HepG2 (cell line): ENCODE data around the gene ZNF507. TPM values are rescaled to one million over a fixed set of nuclear protein-coding genes. Genes with fewer than 3 reads are reported as not detected.
A peak's percentile ranks its signal among the peaks of the same experiment; 100 is the strongest.

ENCODE experiments used
- CHD2 ChIP-seq: IDR thresholded peaks from 2 replicates; pipeline ENCODE4 v1.6.1; 2011; ENCODE audit warnings: low read depth, low read length, improper control_type of control experiment
- FOSL2 ChIP-seq: sonication (generic); formaldehyde crosslinking; IDR thresholded peaks from 2 replicates; pipeline ENCODE4 v1.4.0; 2020; ENCODE audit warnings: missing genetic modification reagents
- JUND ChIP-seq: sonication (generic); formaldehyde crosslinking; IDR thresholded peaks from 2 replicates; pipeline ENCODE4 v1.8.0; 2022; ENCODE audit warnings: mild to moderate bottlenecking, missing genetic modification reagents
- MEIS1 ChIP-seq: sonication (generic); formaldehyde crosslinking; IDR thresholded peaks from 2 replicates; pipeline ENCODE4 v1.9.0; 2021; ENCODE audit warnings: mild to moderate bottlenecking, missing genetic modification reagents, moderate library complexity, borderline replicate concordance
- NFKBIZ ChIP-seq: IDR thresholded peaks from 2 replicates; pipeline ENCODE4 v1.6.1; 2018; ENCODE audit warnings: missing genetic modification reagents, missing compliant biosample characterization
- REXO4 ChIP-seq: sonication (generic); formaldehyde crosslinking; IDR thresholded peaks from 2 replicates; pipeline ENCODE4 v1.8.0; 2022; ENCODE audit warnings: missing genetic modification reagents, mild to moderate bottlenecking, borderline replicate concordance
- RFXAP ChIP-seq: sonication (generic); formaldehyde crosslinking; IDR thresholded peaks from 2 replicates; pipeline ENCODE4 v1.4.0; 2020; ENCODE audit warnings: missing genetic modification reagents, borderline replicate concordance
- SOX13 ChIP-seq, 3 experiments: fragments of 450-650 bp in 1 of 3; sonication (generic) in 1 of 3; formaldehyde crosslinking in 1 of 3; IDR thresholded peaks in 2 of 3; conservative IDR thresholded peaks in 1 of 3; 2 replicates each; pipeline versions ENCODE4 v1.5.0 to v1.6.1; 2016 to 2020; ENCODE audit warnings: antibody characterized with exemption in 1 of 3, mild to moderate bottlenecking in 1 of 3, missing compliant biosample characterization in 1 of 3, missing genetic modification reagents in 1 of 3, moderate library complexity in 1 of 3
- SP140L ChIP-seq: sonication (generic); formaldehyde crosslinking; IDR thresholded peaks from 2 replicates; pipeline ENCODE4 v1.4.0; 2020; ENCODE audit warnings: missing genetic modification reagents, borderline replicate concordance
- SP4 ChIP-seq: sonication (generic); formaldehyde crosslinking; IDR thresholded peaks from 2 replicates; pipeline ENCODE4 v1.8.1; 2023; ENCODE audit warnings: mild to moderate bottlenecking, missing genetic modification reagents
- SRF ChIP-seq: IDR thresholded peaks from 2 replicates; pipeline ENCODE4 v1.6.1; 2011; ENCODE audit warnings: mild to moderate bottlenecking, low read depth, low read length, moderate library complexity
- THYN1 ChIP-seq: sonication (generic); formaldehyde crosslinking; IDR thresholded peaks from 2 replicates; pipeline ENCODE4 v1.8.1; 2023; ENCODE audit warnings: low read depth, mild to moderate bottlenecking, moderate library complexity, missing genetic modification reagents, borderline replicate concordance
- TP53 ChIP-seq: sonication (generic); formaldehyde crosslinking; conservative IDR thresholded peaks from 2 replicates; pipeline ENCODE4 v1.4.0; 2020; ENCODE audit warnings: missing genetic modification reagents
- ZNF431 ChIP-seq: sonication (generic); formaldehyde crosslinking; IDR thresholded peaks from 2 replicates; pipeline ENCODE4 v1.9.0; 2022; ENCODE audit warnings: missing genetic modification reagents, low read depth, mild to moderate bottlenecking, borderline replicate concordance
- ZNF468 ChIP-seq: sonication (generic); formaldehyde crosslinking; IDR thresholded peaks from 2 replicates; pipeline ENCODE4 v1.8.0; 2022; ENCODE audit warnings: mild to moderate bottlenecking, moderate library complexity, missing genetic modification reagents
- ZNF496 ChIP-seq: sonication (generic); formaldehyde crosslinking; IDR thresholded peaks from 2 replicates; pipeline ENCODE4 v1.8.1; 2023; ENCODE audit warnings: mild to moderate bottlenecking, moderate library complexity, missing genetic modification reagents; ENCODE audit not compliant: insufficient replicate concordance
- ZNF713 ChIP-seq: sonication (generic); formaldehyde crosslinking; IDR thresholded peaks from 2 replicates; pipeline ENCODE4 v1.4.0; 2020; ENCODE audit warnings: mild to moderate bottlenecking, missing genetic modification reagents
- ZNF773 ChIP-seq: sonication (generic); formaldehyde crosslinking; IDR thresholded peaks from 2 replicates; pipeline ENCODE4 v1.4.0; 2020; ENCODE audit warnings: missing genetic modification reagents, borderline replicate concordance
- ZSCAN30 ChIP-seq: sonication (generic); formaldehyde crosslinking; IDR thresholded peaks from 2 replicates; pipeline ENCODE4 v1.5.0; 2020; ENCODE audit warnings: mild to moderate bottlenecking, missing genetic modification reagents
- polyA plus RNA-seq, 8 experiments: library from polyadenylated mRNA; depleted of rRNA in 3 of 8; stranded (reverse) in 7 of 8; unstranded in 1 of 8; fragments of >200 nt; fragmentation: Illumina TruSeq in 4 of 8; extraction: Trizol in 4 of 8; gene quantifications; 2 replicates each; pipeline versions ENCODE4 v1.2.1 to v1.2.3, GENCODE V29; 2011 to 2016; ENCODE audit warnings: low read depth in 4 of 8, missing spikeins in 1 of 8, mixed read lengths in 1 of 8; ENCODE audit not compliant: insufficient read depth in 1 of 8
- total RNA-seq, 5 experiments: library from RNA; depleted of rRNA; stranded (reverse); fragments of >200 nt; fragmentation: Illumina TruSeq; extraction: Trizol; gene quantifications; 2 replicates each; pipeline ENCODE4 v1.2.3, GENCODE V29; 2016; ENCODE audit warnings: low read depth in 1 of 5
- TF ChIP-seq, protein P1 (sequence below): sonication (generic); formaldehyde crosslinking; IDR thresholded peaks from 2 replicates; pipeline ENCODE4 v1.5.1; 2020; ENCODE audit warnings: missing genetic modification reagents, mild to moderate bottlenecking, borderline replicate concordance
- TF ChIP-seq, protein P2 (sequence below): IDR thresholded peaks from 2 replicates; pipeline ENCODE4 v1.6.1; 2016
- TF ChIP-seq, protein P3 (sequence below): sonication (generic); formaldehyde crosslinking; IDR thresholded peaks from 2 replicates; pipeline ENCODE4 v1.4.0; 2020; ENCODE audit warnings: missing genetic modification reagents
- TF ChIP-seq, protein P4 (sequence below): sonication (generic); formaldehyde crosslinking; IDR thresholded peaks from 2 replicates; pipeline ENCODE4 v1.4.0; 2020; ENCODE audit warnings: mild to moderate bottlenecking, low read depth, missing genetic modification reagents

The ZNF507 gene
- total and polyA plus RNA-seq, 2 of the 13 experiments (the other 11 are each of a cell fraction or from before 2014, with no cell fraction given): 7.3 to 10.9 TPM

DNA sequence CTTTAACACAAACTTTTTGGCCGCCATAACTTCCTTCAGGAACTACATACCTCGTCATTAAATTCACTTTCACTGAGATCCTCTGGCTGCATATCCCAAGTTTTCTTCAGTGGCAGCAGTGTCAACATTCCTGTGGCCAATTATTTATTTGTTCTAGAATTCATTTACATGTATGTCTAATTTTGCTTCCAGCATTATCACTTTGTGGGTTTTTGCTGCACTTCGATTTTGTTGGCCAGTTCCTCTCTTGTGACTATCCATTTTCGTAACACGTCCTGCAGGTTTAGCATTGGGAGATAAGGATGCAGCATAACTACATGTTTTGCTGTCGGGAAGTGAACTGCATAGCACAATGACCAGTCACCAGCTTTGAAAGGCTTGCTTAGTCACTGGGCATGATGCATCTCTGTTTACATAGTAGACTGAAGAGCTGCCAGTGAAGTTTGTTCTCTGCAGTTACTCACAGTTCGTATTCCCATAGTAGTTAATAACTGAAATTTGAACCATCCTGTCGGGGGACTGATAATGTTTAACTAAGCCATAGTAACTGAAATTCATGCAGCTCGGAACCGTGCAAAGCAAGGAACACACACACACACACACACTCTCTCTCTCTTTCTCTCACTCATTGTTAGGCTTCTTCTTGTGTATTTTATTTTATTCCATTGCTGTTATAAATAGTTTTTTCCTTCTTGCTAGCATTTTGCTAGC lies 28.3 kb downstream of the ZNF507 start (continued):
- TF ChIP-seq NFKBIZ (CRISPR knock-in tag): no peak
- no peak for TF ChIP-seq TP53 (CRISPR knock-in tag)
- peak; percentile 32; the same call in 1 of the 2 replicates for TF ChIP-seq SP4
- no peak for TF ChIP-seq ZSCAN30 (CRISPR knock-in tag)
- TF ChIP-seq, protein P1, sequence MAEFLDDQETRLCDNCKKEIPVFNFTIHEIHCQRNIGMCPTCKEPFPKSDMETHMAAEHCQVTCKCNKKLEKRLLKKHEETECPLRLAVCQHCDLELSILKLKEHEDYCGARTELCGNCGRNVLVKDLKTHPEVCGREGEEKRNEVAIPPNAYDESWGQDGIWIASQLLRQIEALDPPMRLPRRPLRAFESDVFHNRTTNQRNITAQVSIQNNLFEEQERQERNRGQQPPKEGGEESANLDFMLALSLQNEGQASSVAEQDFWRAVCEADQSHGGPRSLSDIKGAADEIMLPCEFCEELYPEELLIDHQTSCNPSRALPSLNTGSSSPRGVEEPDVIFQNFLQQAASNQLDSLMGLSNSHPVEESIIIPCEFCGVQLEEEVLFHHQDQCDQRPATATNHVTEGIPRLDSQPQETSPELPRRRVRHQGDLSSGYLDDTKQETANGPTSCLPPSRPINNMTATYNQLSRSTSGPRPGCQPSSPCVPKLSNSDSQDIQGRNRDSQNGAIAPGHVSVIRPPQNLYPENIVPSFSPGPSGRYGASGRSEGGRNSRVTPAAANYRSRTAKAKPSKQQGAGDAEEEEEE (CRISPR knock-in tag): no peak
- TF ChIP-seq, protein P2, sequence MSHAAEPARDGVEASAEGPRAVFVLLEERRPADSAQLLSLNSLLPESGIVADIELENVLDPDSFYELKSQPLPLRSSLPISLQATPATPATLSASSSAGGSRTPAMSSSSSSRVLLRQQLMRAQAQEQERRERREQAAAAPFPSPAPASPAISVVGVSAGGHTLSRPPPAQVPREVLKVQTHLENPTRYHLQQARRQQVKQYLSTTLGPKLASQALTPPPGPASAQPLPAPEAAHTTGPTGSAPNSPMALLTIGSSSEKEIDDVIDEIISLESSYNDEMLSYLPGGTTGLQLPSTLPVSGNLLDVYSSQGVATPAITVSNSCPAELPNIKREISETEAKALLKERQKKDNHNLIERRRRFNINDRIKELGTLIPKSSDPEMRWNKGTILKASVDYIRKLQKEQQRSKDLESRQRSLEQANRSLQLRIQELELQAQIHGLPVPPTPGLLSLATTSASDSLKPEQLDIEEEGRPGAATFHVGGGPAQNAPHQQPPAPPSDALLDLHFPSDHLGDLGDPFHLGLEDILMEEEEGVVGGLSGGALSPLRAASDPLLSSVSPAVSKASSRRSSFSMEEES (CRISPR knock-in tag): peak; percentile 79
- TF ChIP-seq SRF: no peak
- TF ChIP-seq REXO4: no peak
- TF ChIP-seq, protein P3, sequence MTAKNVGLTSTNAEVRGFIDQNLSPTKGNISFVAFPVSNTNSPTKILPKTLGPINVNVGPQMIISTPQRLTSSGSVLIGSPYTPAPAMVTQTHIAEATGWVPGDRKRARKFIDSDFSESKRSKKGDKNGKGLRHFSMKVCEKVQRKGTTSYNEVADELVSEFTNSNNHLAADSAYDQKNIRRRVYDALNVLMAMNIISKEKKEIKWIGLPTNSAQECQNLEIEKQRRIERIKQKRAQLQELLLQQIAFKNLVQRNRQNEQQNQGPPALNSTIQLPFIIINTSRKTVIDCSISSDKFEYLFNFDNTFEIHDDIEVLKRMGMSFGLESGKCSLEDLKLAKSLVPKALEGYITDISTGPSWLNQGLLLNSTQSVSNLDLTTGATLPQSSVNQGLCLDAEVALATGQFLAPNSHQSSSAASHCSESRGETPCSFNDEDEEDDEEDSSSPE (CRISPR knock-in tag): no peak
- TF ChIP-seq RFXAP (CRISPR knock-in tag): peak; percentile 62; the same call in 1 of the 2 replicates
- TF ChIP-seq SOX13 (IDR thresholded peaks at IDR 0.05): peak; percentile 72
- TF ChIP-seq SOX13 (CRISPR knock-in tag; conservative IDR thresholded peaks at IDR 0.05 in 1 of 2, IDR thresholded peaks at IDR 0.05 in 1 of 2): peak in 1 of 2 experiments; percentile 90; a peak in 2 of 4 replicates
- TF ChIP-seq CHD2: no peak
- TF ChIP-seq MEIS1 (CRISPR knock-in tag): peak; percentile 81; the same call in 1 of the 2 replicates
- TF ChIP-seq ZNF773: no peak
- TF ChIP-seq ZNF468 (CRISPR knock-in tag): no peak
- no peak for TF ChIP-seq ZNF713
- no peak for TF ChIP-seq ZNF496 (CRISPR knock-in tag)
- TF ChIP-seq SP140L (CRISPR knock-in tag): no peak
- TF ChIP-seq ZNF431 (CRISPR knock-in tag): no peak
- TF ChIP-seq JUND (CRISPR knock-in tag): peak; percentile 93
- TF ChIP-seq, protein P4, sequence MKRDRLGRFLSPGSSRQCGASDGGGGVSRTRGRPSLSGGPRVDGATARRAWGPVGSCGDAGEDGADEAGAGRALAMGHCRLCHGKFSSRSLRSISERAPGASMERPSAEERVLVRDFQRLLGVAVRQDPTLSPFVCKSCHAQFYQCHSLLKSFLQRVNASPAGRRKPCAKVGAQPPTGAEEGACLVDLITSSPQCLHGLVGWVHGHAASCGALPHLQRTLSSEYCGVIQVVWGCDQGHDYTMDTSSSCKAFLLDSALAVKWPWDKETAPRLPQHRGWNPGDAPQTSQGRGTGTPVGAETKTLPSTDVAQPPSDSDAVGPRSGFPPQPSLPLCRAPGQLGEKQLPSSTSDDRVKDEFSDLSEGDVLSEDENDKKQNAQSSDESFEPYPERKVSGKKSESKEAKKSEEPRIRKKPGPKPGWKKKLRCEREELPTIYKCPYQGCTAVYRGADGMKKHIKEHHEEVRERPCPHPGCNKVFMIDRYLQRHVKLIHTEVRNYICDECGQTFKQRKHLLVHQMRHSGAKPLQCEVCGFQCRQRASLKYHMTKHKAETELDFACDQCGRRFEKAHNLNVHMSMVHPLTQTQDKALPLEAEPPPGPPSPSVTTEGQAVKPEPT: no peak
- peak; percentile 100 for TF ChIP-seq FOSL2
- no peak for TF ChIP-seq THYN1 (CRISPR knock-in tag)
